ENCODE data around the gene DLG2.

DLG2 gene

GRCh38 chr11:84870486-84870885, 756.7 kb downstream of the DLG2 start:
- no peak for TF ChIP-seq CTCF (IDR thresholded peaks at IDR 0.05; ENCODE audit: low read depth, low read length)
- H3K27me3 ChIP-seq (ENCODE audit: insufficient read depth, low read depth, severe bottlenecking) = peaks cover 15% of the 10 kb centered on the region
- no peaks in the 10 kb centered on the region for H3K36me3 ChIP-seq
- no peak for DNase-seq
- H3K4me3 ChIP-seq (ENCODE audit: low read depth, low read length) = no peak overlapping the region
- no peak overlapping the region for H3K27ac ChIP-seq
- no peaks in the 10 kb centered on the region for H3K9me3 ChIP-seq (ENCODE audit: severe bottlenecking)

- no peak overlapping the region for H3K4me3 ChIP-seq (ENCODE audit: low read depth, low read length)
- peaks cover 2% of the 10 kb centered on the region for H3K27me3 ChIP-seq (ENCODE audit: insufficient read depth, low read depth, severe bottlenecking)
- H3K36me3 ChIP-seq = no peaks in the 10 kb centered on the region
- DNase-seq = no peak
- no peak overlapping the region for H3K27ac ChIP-seq
- H3K9me3 ChIP-seq (ENCODE audit: severe bottlenecking) = no peaks in the 10 kb centered on the region
- no peak for TF ChIP-seq CTCF (IDR thresholded peaks at IDR 0.05; ENCODE audit: low read depth, low read length)
Measured at GRCh38 chr11:84866922-84867321, 760.2 kb downstream of the DLG2 start.

GRCh38 chr11:84865791-84866535, 761.2 kb downstream of the DLG2 start:
- H3K4me3 ChIP-seq (ENCODE audit: low read depth, low read length) = no peak overlapping the region
- TF ChIP-seq CTCF (IDR thresholded peaks at IDR 0.05; ENCODE audit: low read depth, low read length) = no peak
- H3K9me3 ChIP-seq (ENCODE audit: severe bottlenecking) = no peaks in the 10 kb centered on the region
- H3K27ac ChIP-seq = no peak overlapping the region
- no peak for DNase-seq
- no peaks in the 10 kb centered on the region for H3K36me3 ChIP-seq
- H3K27me3 ChIP-seq (ENCODE audit: insufficient read depth, low read depth, severe bottlenecking) = no peaks in the 10 kb centered on the region

- Histone ChIP-seq H3K4me3 (ENCODE audit: low read depth, low read length) (no peak overlapping the region), H3K27ac (no peak overlapping the region), H3K36me3 (no peaks in the 10 kb centered on the region), H3K9me3 (ENCODE audit: severe bottlenecking) (no peaks in the 10 kb centered on the region), H3K27me3 (ENCODE audit: insufficient read depth, low read depth, severe bottlenecking) (no peaks in the 10 kb centered on the region)
- DNase-seq = no peak
- TF ChIP-seq CTCF (IDR thresholded peaks at IDR 0.05; ENCODE audit: low read depth, low read length) = no peak
Measured at GRCh38 chr11:84865257-84865656, 761.9 kb downstream of the DLG2 start.

GRCh38 chr11:84857746-84858145, 769.4 kb downstream of the DLG2 start:
- Histone ChIP-seq H3K27ac (no peak overlapping the region), H3K9me3 (ENCODE audit: severe bottlenecking) (no peaks in the 10 kb centered on the region), H3K27me3 (ENCODE audit: insufficient read depth, low read depth, severe bottlenecking) (no peaks in the 10 kb centered on the region), H3K4me3 (ENCODE audit: low read depth, low read length) (no peak overlapping the region), H3K36me3 (no peaks in the 10 kb centered on the region)
- TF ChIP-seq CTCF (IDR thresholded peaks at IDR 0.05; ENCODE audit: low read depth, low read length) = no peak
- DNase-seq = no peak

Measured in WERI-Rb-1 (cell line).